ENCODE measurements around the gene KLC3.
"Not testable (repeated sequence)": the region's sequence is repeated elsewhere in the genome, so short reads cannot be mapped to it uniquely, and the experiment has no call there.

KLC3 gene

DNA sequence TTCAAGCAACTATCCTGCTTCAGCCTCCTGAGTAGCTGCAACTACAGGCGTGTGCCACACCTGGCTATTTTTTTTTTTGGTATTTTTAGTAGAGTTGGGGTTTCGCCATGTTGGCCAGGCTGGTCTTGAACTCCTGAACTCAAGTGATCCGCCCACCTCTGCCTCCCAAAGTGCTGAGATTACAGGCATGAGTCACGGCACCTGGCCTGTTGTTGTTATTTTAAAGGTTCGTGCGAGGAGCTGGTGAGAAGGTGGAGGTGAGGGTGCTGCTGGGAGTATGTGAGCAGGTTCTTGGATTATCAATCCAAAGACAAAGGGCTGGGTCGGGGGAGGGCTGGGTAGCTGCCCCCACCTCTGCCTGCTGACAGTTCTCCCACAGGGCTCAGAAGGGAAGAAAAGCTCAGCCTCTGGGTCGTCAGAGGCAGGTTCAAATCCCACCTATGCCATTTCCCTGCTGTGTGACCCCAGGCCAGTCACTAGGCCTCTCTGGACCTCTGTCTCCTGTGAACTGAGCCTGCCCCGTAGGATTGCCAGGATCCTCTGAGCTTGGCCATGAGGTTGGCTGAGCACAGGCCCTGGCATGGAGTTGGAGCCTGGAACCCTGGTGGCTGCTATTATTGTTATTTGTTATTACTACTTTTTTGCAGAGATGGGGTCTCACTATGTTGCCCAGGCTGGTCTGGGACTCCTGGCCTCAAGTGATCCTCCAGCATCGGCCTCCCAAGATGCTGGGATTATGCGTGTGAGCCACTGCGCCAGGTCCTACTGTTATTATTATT, 19.4 kb upstream of the KLC3 start:
- no peak for DNase-seq

DNA sequence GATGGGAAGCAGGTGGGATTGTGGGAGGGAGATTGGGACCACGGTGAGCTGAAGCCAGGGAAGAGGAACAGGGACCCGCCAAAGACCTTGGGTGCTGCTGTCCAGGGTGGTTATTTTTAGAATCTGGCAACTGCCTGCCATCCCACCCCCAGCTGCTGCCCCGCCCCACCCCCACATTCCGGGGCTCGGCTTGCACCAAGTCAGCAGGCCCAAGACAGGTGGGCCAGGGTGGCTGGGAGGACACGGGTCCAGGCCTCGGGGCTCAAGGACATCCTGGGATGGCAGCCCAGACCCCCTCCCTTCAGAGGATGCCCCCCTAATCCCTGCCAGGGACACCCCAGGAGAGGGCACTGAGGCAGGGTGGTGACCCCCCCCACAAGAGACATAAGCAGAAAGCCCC, 18.7 kb upstream of the KLC3 start:
- DNase-seq, result no peak

DNA sequence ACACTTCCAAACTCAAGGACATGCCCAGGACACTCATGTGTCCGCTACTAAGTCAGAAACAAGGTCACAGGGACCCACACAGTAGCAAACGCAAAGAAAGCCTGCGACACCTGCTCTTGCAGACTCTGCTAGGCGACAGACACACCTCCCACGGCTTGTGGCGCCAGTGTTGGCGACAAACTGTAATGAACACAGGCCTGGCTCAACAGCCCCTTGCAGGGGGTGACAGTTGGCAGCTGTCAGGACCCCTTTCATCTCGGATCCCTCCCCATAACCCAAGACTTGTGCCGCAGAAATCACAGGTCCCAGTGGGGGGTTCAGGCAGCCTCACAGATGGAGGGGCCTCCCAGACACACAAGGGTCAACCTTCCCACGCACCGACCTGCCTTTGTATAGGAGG, 18.2 kb upstream of the KLC3 start:
- DNase-seq, result peak; percentile 38

DNA sequence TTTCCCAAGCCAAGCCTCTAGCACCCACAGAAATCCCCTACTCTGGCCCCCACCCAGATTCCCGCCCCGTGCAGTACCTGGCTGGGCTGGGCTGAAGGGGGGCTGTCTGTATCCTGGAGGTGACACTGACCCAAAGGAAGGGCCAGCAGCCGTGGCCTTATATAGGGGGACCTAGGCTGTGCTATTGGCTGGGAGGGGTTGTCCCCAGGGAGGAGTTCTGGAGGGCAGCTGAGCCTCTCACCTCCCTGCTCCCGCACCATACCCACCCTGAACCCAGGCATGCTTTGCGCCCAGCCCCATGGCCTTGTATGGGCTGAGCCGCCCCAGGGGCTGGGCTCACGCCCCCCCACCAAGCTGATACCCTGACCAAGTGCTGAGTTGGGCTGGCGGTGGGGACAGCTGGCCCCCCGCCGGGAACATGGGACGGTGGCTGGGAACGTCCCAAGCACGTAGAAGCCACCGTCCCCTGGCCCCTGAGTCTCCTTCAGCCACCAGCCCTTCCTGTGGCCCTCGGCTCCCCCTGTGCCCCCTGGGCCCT, 17.7 kb upstream of the KLC3 start, which contains the start of gene CKM:
CKM (minus strand) TSS at position 132 of the 538 bp plus-strand sequence. CDS start 3,162 bp downstream, outside the sequence.
- DNase-seq, result no peak

DNA sequence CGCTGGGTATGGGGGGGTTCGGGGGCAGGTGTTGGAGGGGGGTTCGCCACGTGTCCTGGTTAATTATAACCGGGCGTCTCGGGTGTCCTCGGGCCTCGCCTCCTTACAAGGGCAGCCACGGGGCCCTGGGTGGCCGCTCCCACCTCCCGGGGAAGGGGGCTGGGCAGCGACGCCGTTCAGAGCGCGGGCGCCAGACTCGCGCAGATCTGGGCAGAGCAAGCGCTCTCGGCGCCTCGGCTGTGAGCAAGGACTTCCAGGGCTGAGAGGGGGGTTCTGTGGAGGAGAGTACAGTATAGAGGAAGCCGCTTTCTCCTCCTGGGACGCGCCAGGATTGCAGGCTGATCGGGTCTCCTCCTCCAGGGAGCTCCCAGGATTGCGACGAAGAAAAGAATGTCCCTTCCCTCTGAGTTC, 16.9 kb upstream of the KLC3 start:
- DNase-seq, result no peak

DNA sequence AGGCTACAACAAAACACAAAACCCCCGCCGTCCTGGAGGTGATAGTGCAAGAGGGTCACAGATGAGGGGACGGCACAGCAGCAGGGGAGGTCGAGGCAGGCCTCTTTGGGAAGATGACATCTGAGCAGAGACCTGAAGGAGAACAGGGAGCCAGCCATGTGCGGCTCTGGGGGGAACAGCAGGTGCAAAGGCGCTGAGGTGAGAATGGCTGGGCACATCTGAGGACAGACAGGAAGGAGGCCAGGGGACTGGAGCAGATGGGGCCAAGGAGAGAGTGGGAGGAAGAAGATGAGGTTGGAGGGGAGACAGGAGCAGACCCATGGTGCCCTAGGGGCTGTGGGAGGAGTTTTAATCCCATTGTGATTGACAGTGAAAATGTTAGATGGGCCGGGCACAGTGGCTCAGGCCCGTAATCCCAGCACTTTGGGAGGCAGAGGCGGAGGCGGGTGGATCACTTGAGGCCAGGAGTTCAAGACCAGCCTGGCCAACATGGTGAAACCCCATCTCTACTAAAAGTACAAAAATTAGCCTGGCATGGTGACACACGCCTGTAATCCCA, 16.1 kb upstream of the KLC3 start:
- no peak for DNase-seq

DNA sequence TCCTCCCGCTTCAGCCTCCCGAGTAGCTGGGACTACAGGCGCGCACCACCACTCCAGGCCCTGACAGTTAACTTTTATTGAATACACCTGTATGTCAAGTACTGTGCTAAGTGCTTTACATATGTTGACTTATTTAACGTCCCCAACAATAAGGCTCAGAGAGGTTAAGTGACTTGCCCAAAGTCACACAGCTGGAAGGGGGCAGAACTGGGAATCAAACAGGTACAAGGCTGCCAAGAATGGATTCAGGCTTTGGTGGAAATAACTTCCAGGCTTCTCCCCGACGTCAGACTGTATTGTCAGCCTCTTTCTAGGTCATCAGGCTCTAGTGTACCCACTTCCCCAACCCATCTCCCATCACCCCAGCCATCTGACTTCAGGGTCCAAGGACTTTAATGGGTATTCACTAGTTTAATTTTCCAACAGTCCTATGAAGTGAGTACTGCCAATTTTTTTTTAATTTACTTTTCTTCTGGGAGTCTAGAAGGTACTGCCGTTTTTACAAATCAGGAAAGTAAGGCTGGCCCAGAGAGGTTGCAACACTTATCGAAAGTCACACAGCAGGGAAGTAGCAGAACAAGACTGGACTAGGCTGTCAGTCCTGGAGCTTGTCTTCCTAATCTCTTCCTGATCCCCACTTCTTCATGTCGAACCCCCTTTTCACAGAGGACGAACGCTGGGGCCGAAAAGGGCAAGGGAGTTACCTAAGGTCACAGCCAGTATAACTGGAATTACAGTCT, 13.0 kb upstream of the KLC3 start:
- no peak for DNase-seq

DNA sequence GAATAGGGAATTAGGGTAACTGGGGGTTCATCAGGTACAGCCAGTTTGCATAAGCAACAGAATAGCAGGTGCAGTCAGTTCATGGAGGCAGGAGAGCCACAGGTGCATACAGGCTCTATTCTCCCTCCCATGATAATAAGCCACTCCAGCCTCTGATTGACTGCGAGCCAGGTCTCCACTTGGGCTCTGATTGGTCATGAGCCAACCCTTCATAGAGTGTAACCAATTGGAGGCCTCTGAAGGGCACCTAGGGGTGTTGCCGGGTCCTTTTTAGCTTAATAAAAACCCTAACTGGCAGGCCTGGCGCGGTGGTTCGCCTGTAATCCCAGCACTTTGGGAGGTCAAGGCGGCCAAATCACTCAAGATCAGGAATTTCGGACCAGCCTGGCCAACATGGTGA, 9.1 kb upstream of the KLC3 start:
- DNase-seq, result peak; percentile 95

DNA sequence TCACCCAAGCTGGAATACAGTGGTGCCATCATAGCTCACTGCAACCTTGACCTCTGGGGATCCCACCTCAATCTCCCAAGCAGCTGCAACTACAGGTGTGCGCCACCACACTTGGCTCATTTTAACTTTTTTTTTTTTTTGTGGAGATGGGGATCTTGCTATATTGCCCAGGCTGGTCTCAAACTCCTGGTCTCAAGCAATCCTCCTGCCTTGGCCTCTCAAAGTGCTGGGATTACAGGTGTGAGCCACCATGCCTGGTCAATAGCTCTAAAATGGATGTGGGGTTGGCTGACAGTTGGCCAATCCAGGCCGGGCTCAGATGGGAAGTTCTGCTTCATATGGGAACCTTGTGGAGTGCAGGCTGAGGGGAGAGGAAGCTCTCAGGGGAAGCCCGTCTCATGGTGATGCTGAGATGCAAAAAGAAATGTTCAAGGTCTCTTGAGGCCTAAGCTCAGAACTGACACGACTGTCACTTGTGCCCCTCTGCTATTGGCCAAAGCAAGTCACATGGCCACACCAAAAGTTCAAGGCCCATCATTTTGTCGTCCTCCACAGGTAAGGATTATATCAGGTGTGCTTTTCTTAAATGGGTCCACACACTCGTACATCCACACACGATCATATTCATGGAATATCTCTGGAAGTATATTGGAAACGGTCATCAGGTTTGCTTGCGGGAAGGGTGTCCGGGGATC, 6.8 kb upstream of the KLC3 start:
- DNase-seq, result no peak

DNA sequence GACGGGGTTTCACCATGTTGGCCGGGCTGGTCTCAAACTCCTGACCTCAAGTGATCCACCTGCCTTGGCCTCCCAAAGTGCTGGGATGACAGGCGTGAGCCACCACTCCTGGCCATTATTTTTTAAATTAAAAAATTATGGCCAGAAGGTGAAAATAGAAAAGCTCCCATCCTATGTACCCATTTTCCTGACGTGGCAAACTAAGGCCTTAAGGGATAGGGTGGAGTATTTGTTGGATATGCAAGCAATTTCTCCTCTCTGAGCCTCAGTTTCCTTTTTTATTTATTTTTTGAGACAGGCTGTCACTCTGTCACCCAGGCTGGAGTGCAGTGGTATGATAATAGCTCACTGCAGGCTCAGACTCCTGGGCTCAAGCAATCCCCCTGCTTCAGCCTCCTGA, 5.7 kb upstream of the KLC3 start:
- DNase-seq, result not testable (repeated sequence)

DNA sequence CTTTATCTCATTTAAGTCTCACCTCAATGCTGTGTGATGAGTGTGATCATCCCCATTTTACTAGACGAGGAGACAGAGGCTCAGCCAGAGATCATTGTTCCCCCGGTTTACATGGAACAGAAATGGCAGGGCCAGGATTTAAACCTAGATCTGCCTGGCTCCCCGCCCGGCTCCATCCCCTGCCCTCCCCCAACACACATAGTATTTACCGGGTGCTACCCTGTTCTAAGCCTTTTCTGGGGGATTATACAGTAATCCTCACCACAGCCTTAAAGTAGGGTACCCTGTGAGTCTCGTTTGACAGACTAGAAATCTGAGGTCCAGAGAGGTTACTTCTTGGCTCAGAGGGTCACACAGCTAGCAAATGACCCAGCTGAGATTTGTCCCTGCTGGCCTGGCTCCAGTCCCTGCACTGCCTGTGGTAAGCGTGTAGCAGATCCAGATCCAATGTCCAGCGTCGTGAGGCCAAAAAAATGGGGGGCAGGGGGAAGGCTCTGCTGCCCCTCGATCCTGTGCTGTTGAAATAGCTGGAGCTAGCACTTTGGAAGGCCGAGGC, 3.8 kb upstream of the KLC3 start:
- DNase-seq, result no peak

DNA sequence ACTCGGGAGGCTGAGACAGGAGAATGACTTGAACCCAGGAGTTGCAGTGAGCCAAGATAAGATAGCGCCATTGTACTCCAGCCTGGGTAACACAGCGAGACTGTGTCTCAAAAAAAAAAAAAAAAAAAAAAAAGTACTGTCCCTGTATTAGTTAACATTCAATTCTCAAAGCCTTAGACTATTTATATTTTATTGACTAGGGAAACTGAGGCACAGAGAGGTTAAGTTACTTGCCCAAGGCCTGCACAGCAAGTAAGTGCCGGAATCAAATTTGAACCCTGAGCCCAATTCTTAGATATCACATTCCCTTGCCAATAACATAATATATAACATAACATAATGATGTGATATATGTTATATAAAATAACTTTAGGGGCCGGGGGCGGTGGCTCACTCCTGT, 921 bp upstream of the KLC3 start:
- no peak for DNase-seq

DNA sequence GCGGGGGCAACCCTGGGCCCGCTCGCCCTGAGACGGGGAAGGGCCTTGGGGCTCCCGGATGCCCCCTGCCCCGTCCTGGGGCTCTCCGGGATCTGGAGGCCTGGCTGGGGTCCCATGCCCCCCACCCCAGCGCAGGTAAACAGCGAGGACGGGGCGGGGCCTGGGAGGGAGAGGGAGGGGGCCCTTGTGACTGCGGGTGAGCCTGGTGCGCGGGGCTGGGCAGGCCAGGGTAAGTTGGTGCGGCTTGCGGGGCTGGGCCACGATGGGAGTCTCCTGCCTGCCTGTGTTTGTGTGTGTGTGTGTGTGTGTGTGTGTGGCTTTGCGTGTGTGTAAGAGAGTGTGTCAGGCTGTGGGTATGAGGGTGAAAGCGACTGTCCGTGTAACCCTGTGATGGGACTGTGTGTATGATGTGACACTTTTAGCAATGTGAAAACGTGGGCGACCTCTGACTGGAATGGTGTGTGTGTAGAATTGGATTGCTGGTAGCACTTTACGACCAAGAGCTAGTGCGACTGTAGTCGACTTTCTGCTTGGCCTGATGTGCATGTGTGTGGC, 426 bp downstream of the KLC3 start:
- no peak for DNase-seq

DNA sequence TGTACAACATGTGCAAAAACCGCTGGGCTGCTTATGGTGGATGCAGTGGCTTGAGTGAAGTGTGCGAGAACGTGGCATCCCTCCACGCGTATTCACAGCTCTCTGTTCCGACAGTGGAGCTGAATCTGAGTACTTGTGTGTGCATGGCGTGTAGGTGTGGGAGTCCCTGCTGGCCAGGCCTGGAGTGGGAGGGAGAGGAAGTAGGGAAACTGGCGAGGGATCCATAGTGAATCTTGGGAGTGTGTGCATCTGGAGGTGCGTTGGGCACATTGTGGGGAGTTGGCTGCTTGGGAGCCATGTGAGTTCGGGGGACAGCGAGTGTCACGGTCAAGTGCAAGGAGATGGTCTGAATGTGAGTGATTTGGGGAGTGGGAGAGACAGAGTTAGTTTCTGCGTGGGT, 2.4 kb downstream of the KLC3 start:
- no peak for DNase-seq

DNA sequence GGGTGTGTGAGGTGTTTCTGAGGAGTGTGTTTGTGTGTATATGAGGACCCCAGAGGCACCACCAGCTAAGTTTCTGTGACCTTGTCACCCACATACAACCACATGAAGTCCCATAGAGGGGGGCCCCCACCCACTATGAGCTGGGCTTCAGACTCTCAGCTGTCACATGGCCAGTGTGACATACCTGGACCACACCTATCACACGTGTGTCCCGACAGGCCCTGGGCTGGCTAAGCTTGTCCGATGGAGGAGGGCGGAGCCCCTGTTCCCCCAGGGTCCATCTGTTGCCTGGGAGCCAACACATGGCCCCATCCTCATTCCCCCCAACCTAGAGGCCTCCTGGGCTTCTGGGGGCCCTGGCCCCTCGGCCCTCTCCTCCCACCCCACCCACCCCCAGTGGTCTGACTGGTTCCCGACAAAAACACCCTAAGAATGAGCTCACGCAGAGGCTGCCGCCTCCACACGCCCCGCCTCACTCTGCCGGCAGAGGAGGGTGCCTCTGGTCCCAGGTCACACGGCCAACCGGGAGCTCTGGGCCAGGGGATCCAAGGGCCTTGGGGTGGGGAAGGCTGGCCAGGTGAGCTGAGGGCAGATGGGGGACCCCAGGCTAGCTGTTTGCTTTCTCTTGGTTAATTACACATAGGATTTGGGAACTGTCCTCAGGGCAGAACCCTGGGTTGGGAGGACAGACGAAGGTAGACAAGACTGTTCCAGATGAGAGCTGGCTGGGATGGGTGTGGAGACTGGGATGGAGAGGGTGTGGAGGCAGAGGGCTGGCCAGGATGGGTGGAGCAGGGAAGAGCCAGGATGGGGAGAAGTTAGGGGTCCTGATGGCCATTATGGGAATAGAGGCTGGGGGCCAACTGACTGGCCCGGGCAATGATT, 4.3 kb downstream of the KLC3 start:
- no peak for DNase-seq

DNA sequence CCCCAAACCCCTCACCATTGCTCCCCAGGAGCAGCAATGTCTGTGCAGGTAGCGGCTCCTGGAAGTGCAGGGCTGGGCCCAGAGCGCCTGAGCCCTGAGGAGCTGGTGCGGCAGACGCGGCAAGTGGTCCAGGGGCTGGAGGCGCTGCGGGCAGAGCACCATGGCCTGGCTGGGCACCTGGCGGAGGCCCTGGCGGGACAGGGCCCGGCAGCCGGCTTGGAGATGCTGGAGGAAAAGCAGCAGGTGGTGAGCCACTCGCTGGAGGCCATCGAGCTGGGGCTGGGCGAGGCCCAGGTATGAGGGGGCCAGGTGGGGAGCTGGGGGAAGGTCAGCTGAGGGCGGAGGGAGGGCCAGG, 4.9 kb downstream of the KLC3 start:
- no peak for DNase-seq

DNA sequence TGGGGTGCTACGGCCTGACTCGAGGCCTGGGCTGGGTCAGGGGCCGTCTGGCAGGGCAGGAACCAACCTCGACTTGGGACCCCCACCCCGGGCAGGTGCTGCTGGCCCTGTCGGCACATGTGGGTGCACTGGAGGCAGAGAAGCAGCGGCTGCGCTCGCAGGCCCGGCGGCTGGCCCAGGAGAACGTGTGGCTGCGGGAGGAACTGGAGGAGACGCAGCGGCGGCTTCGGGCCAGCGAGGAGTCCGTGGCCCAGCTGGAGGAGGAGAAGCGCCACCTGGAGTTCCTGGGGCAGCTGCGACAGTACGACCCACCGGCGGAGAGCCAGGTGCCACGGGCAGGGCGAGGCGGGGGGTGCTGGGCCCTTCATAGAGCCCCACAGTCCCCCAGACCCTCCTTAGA, 5.9 kb downstream of the KLC3 start:
- DNase-seq, result no peak

DNA sequence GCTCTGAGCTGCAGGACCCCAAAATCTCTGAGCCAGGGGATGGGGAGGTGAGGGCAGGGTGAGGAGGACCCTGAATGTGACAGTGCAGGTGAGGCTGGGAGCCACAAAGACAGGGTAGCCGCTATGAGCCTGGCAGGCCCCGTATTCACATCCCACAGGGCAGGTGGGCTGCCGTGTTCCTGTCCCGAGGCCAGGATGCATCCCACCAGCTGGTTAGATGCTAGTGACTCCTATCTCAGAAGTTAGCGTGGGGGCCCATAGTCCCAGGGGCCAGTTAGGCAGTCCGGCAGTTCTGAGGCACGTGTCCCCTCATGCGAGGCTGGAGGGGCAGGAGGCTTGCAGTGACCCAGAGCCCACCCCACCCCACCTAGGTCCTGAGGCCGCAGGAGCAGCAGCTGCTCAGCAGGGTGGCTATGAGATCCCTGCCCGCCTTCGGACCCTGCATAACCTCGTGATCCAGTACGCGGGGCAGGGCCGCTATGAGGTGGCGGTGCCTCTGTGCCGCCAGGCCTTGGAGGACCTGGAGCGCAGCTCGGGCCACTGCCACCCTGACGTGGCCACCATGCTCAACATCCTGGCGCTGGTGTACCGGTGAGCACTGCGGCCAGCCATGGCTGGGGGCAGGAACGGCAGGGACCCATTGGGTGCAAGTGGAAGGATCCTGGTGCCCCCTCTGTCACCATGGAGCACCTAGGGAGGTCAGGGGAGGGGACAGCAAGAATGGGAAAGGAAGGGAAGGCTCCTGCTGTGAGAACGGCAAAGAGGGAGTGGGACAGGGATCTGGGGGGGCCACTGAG, 7.2 kb downstream of the KLC3 start:
- DNase-seq, result no peak

DNA sequence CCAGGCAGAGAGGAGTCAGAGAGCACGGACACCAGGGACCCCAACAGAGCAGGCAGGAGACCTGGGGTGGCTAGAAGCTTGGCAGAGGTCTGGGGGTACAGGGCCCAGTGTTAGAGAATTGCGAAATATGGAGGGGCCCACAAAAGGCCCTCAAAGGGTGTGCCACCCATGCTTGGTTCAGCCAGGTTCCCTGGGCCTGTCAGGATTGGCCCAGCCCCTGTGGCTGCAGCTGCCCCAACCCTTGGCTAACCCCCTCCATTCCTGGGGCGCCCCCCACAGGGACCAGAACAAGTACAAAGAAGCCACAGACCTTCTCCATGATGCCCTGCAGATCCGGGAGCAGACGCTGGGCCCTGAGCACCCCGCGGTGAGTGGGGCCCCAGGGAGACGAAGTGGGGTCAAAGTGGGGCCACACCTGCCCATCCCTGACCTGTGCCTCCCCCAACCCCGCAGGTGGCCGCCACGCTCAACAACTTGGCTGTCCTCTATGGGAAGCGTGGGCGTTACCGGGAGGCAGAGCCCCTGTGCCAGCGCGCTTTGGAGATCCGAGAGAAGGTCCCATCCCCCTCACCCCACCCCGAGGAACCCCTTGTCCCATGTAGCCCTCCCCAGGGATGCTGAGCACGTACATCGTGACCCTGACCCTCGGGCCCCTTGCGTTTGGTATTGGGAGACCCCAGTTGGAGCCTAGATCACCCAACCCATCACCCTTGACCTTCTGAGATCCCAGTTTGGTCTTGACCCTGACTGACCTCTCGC, 8.0 kb downstream of the KLC3 start:
- DNase-seq, result no peak

DNA sequence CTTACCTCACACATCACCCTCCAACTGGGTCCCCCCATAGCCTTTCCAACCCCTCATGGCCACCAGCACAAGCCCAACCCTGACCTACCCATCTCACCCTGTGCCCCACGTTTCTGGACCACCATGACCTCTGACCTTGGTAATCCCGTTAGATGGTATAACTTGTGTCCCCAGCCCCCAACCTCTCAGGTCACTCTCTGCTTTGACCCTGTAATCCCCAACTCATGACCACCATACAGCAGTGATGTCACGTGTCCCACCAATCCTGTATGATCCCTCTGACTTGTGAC, 8.5 kb downstream of the KLC3 start:
- no peak for DNase-seq

All from DMS153 (cell line).